Mesenteric fat pad (tissue), 1 donor: ENCODE measurements around the gene FETUB. TPM values are rescaled to one million over a fixed set of nuclear protein-coding genes. Genes with fewer than 3 reads are reported as not detected.
A peak's percentile ranks its signal among the peaks of the same experiment; 100 is the strongest.

ENCODE experiments used
- DNase-seq: peaks from one replicate; pipeline ENCODE4 v3.0.0-alpha.2; 2020; ENCODE audit warnings: low spot score
- total RNA-seq: library from RNA; stranded (reverse); fragmentation: NEBNext Ultra II Directional; extraction: Animal tissue kit (Norgen Biotek cat#: 25700); gene quantifications from one replicate; pipeline ENCODE4 v1.2.1, GENCODE V29; 2021
- donor health status: DM: yes; HTN: yes; CAD: no.

FETUB gene
- total RNA-seq, 1 donor from 2014 or later, result not detected

GRCh38 chr3:186612721-186613636 lies 27.2 kb upstream of the FETUB start, which contains the start of gene AHSG:
TSS of gene AHSG (plus strand) at chr3:186613060. CDS start at chr3:186613142, 82 bp downstream.
- DNase-seq, result no peak

DNA sequence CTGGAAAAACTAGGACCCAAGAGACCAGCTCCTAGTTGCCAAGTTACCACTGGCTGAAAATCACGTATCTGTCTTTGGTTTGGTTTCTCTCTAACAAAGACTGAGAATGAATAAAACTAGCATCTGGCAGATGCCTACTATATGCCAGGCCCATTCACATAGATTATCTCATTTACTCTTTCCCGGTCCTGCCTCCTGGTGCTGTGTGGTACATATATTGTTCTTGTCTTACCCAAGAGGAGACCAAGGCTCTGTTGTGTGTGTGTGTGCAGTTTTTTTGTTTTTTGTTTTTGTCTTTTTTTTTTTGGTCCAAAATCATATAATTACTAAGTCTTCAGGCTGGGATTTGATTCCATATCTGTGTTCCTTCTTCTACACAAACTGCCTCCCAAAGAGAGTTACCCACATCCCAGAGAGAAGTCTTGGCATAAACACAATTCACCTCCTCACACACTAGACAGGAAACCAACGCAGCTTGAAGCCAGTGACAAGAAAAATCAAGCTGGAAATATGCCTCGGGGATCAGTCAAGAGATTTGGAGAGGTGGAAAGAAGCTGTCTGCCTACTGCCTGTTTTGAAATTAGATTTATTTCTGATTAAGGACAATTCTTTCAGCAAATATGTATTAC lies 26.4 kb upstream of the FETUB start:
- DNase-seq, result no peak

GRCh38 chr3:186614266-186614596 lies 26.0 kb upstream of the FETUB start:
- no peak for DNase-seq

DNA sequence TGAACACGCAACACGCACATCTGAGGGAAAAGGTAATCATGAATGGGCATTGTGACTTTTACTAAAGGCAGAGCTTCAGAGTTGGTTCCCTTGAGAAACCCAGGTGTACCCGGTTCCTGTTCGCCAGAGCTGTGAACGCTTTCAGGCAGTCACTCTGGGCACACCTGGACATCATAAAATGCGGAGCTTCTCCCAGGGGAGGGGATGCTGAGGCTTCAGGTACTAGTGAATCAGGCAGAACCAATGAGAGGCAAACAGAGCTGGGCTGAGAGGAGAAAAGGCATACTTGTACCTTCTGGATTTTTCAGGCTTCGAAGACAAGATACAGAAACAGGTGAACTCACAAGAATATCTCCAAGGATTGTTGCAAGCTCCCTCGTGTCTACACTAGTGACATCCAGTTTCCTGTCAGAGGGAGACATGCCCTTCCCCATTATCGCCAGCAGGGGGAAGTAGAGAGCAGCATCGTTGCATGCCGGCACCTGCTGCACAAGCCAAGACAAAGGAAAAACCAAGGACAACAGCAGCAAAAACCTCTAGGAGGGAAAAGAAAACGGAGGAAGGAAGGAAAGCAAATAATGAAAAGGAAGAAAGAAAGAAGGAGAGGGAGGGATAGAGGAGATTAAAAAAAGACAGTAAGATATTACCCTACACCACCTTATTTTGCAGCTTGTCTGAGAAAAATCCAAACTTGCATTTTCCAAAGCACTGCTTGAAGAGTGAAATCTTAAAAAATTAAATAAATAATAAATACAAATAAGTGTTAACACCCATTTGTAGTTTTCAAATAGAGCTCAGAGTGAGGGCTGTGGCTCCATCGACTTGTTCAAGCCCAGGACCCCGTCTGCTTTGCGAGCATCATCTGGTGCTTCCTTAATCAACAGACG lies 25.4 kb upstream of the FETUB start:
- DNase-seq, result no peak

DNA sequence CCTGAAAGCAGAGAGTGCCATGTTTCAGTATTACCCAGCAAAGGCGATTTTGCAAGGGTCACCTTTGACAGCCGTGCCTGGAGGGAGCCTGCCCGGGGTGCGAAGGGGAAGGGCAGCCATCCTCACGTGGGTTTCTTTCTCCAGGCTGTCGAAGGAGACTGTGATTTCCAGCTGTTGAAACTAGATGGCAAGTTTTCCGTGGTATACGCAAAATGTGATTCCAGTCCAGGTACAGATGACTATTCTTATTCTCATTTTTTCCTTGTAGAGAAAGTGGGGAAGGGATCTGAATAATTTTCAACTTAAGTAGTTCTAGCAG lies 23.9 kb upstream of the FETUB start:
- DNase-seq, result no peak

DNA sequence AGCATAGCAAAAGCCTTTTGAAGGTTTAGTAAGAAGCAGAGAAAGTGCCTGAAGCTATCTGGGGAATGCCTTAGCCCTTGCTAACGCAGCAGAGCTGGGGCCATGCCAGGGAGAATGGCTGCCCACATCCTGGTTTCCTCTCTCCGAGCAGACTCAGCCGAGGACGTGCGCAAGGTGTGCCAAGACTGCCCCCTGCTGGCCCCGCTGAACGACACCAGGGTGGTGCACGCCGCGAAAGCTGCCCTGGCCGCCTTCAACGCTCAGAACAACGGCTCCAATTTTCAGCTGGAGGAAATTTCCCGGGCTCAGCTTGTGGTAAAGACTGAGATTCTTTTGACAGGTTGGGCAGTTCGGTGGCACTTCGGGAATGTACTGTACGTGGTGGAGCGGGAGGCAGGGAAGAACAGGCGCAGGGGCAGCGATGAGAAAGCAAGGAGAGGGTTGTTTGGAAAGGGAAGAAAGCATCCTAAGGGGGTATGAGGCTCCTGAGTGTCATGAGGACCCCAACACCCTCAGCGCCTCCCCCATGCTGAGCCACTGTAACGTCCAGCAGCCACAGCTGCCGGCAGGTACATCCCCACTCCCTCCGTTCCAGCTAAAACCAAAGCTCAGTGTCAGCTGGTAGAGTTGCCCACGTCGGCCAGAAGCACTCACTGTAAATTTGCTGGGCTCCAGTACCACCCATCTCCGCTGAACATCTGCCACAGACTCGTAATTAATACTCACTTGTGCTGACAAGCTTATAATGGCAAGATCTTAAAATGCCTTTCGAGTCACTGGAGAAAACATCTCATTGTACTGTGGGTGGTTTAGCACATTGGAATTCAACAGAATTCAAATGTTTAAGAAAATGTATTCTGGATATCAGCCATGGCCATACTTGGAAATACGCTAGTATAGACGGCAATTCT lies 22.9 kb upstream of the FETUB start:
- peak; percentile 93 for DNase-seq

DNA sequence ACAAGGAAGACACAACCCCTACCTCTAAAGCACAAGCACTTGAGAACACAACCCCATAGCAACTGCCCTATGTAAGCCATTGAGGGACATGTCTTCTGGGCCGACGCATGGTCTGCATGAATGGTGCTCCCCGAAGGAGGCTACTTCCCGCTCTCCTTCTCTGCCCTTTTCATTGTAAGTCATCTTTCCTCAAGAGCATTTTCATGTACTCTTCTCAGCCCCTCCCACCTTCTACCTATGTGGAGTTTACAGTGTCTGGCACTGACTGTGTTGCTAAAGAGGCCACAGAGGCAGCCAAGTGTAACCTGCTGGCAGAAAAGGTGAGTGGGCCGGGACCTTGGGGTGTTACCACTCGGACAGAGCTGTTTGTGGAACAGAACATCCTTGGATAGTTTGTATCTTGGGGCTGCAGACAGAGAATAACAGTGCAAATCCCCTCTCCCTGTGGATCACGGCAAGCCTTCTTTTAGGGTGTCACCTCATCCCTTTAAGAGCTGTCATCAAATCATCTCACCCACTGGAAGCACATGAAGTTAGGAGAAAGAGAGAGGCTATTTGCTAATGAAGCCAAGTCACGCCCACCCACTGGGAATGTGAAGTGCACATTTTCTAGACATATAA lies 21.8 kb upstream of the FETUB start:
- DNase-seq, result no peak

GRCh38 chr3:186619787-186620212 lies 20.4 kb upstream of the FETUB start:
- no peak for DNase-seq

DNA sequence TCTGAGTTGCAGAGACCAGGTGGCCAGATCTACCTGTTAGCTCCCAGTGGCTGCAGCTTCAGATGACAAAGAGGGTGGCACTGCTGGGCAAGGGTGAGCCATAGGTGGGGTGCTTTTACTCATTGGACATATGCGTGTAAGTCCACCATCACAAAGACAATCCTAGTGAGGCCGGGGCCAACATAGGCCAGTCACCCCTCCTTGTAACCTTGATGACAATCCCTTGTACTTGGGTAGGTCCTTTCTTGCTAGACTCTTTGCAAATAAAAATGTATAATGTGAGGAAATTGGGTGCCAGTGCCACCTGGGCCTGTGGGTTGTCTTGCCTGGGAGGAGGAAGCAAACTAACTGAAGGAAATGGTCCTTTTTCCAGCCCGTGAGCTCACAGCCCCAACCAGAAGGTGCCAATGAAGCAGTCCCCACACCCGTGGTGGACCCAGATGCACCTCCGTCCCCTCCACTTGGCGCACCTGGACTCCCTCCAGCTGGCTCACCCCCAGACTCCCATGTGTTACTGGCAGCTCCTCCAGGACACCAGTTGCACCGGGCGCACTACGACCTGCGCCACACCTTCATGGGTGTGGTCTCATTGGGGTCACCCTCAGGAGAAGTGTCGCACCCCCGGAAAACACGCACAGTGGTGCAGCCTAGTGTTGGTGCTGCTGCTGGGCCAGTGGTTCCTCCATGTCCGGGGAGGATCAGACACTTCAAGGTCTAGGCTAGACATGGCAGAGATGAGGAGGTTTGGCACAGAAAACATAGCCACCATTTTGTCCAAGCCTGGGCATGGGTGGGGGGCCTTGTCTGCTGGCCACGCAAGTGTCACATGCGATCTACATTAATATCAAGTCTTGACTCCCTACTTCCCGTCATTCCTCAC lies 19.7 kb upstream of the FETUB start:
- no peak for DNase-seq

GRCh38 chr3:186621894-186622650 lies 18.1 kb upstream of the FETUB start:
- DNase-seq, result no peak

GRCh38 chr3:186622651-186623310 lies 17.4 kb upstream of the FETUB start:
- no peak for DNase-seq

DNA sequence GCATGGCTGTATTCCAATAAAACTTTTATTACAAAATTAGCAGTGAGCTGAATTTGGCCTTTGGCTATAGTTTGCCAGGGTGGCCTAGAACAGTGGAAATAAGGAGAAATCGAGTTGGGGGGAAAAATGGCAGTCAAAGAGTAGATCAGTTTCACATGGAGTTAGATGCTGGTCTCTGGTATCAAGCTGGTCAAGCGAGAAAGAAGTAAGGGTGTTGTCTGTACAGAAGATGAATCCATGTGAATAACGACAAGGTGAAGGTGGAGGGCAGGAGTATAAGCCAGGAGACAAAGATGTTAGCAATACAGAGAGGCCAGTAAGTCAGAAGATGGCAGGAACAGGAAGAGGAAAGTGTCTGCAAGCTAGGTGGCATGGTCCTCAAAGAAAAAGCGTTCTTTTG lies 15.6 kb upstream of the FETUB start:
- DNase-seq, result no peak

- DNase-seq, result no peak
Observed at GRCh38 chr3:186625600-186626042, 14.6 kb upstream of the FETUB start.

DNA sequence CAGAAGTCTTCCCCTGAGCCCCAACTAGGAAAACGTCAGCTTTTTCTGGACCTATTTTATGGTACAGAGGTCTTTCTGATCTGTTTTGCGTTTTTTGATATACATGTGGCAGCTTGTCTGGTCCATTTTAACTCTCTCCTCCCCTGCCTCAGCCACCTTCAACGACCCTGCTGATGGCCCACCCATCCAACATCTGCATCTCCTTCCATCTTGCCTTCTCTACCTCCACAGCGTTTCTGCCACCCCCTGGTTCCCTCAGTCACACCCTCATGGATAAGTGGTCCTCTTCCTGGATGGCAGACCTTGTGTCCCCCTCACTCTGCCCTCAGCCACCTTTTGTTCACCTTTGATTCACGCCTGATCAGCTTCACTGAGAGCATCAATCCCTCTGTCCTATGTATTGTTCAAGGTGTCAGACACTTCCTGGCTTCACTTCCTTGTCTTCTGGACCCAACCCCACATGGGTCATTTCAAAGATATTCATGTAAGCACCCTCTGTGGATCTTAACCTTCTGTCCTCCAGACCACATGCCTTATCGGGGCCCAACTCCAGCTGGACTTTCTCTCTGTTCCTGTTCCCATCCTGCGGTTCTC lies 13.8 kb upstream of the FETUB start:
- no peak for DNase-seq

- DNase-seq, result no peak
Observed at GRCh38 chr3:186627852-186628414, 12.3 kb upstream of the FETUB start.

DNA sequence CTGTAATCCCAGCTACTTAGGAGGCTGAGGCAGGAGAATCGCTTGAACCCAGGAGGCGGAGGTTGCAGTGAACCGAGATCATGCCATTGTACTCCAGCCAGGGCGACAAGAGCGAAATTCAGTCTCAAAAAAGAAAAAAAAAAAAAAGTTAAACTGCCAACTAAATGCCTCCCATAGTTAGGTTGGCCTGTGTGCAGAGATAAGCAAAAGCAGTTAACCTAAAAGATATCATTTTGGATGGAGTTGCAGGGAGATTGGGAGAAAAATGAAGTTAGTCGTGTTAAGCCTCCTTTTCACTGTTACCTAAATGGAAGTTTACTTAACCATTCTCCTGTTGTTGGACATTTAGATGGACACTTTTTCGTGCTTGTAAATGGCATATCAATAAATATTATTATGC lies 11.4 kb upstream of the FETUB start:
- no peak for DNase-seq
